HG03064 (cell line): ENCODE measurements around the gene DTNA.

Experiments used
- ATAC-seq: cut with Tn5 transposase; IDR thresholded peaks from one replicate; pipeline ENCODE4 v1.9.1; 2021; ENCODE audit warnings: low read depth; ENCODE audit not compliant: unreplicated experiment

DTNA gene

DNA sequence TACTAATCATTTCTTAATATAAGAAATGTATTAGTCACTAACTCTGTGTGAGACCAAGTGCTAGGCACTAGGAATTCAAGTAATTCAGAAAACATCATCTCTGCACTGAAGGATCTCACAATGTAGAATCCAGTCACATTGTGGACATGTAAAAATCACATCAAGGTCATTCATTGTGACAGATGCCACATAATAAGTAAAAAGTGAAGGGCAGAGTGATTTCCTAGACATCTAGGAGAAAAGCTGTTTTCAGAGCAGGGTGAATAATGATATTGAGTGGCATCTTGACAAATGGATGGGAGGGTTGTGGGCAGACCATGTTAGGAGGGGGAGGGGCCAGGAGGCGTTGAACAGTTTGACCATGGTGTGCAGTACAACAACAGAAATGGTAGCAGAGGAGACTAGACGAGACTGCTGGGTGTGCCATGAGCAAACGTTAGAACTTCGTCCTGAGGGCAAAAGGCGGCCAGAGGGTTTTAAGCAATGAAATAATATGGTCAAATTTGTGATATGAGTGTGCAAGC lies 93.8 kb downstream of the DTNA start:
- ATAC-seq, result no peak

GRCh38 chr18:34805103-34805877 lies 95.2 kb downstream of the DTNA start:
- no peak for ATAC-seq

DNA sequence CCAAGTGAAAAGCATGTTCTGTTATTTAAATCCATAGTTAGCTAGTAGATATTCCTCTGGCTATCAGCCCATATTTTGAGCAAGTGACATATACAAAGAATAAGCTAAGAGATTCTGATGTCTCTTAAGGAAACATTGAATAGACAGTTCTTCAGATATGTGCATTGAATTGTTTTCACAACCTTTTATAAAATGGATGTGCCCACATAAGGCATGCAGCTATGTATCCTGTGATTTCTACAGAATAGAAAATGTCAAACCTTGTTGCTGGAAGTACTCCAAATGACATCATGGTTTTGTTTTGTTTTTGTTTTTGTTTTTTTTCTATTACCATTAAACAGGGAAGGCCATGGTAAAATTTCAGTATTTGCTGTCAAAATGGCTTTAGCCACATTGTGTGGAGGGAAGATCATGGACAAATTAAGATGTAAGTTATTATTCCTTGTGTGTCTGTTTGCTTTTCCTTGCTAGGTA lies 95.8 kb downstream of the DTNA start:
- no peak for ATAC-seq

GRCh38 chr18:34806527-34806926 lies 96.4 kb downstream of the DTNA start:
- no peak for ATAC-seq

DNA sequence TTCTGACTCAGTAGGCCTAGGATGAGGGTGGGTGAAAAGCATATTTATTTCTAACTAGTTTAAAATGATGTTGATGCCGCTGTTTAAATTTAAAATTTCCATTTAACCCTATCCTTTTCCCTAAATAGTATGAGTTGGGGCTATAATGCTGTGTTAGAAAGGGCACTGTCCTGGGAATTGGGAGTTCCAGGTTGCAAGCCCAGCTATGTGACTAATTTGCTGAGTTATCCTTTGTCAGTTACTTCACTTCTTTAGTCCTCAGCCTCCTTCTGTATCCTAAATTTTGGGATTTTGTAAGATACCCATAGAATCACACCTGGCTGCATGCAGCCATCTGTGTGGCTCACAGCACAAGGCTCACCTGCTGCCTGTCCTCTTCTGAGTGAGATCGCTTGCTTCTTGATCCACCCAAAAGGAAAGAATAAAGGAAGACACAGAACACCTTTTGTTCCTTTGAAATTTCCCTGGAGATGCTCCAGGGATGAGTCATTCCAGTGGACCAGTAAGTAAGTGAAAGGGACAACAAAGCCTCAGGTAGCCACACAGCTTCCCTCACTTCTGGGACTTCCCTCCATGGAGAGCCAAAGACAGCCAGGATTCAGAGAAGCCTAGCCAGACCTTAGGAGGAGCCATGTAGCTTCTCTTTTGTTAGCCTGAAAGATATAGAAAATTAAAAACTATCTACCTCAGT lies 97.2 kb downstream of the DTNA start:
- ATAC-seq, result no peak

DNA sequence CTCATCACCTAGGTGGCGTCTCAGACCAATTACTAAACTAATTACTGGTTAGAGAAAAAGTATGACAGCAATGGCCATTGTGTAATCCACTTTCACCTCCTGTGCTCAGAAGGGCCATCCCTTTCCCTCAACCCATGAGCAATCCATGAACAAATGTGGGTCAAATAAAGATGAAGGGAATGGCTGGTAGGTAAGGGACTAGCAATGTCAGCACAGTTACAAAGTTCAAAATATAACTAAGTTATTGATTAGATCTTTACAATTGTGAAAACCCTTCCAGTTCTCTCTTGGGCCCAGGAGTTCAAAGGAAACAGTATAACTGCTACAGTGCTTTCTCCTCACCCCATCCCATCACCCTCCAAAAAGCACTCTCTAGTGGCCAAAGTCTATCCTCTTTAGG lies 98.3 kb downstream of the DTNA start:
- ATAC-seq, result no peak

GRCh38 chr18:34809451-34810072 lies 99.5 kb downstream of the DTNA start:
- ATAC-seq, result no peak

DNA sequence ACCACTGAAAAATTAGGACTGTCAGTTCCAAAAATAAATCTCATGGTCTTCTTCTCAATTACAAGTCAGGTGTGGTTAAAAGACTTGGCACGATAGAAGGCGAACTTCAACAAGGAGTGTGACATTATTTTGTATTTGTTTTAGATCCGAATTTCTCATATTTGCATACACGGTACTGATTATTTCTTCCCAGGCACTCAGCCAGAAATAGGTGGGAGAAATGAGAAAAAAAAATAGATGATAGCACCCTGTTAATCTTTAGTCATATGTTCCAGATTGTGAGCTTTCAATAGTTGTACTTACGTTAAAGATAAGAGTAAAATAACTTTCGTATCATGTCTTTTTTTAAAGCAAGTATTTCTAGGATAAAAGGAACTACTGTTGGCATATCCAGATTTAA lies 106.1 kb downstream of the DTNA start:
- ATAC-seq, result no peak

GRCh38 chr18:34817636-34818035 lies 107.5 kb downstream of the DTNA start:
- ATAC-seq, result no peak

GRCh38 chr18:34818064-34818463 lies 108.0 kb downstream of the DTNA start:
- ATAC-seq, result no peak

DNA sequence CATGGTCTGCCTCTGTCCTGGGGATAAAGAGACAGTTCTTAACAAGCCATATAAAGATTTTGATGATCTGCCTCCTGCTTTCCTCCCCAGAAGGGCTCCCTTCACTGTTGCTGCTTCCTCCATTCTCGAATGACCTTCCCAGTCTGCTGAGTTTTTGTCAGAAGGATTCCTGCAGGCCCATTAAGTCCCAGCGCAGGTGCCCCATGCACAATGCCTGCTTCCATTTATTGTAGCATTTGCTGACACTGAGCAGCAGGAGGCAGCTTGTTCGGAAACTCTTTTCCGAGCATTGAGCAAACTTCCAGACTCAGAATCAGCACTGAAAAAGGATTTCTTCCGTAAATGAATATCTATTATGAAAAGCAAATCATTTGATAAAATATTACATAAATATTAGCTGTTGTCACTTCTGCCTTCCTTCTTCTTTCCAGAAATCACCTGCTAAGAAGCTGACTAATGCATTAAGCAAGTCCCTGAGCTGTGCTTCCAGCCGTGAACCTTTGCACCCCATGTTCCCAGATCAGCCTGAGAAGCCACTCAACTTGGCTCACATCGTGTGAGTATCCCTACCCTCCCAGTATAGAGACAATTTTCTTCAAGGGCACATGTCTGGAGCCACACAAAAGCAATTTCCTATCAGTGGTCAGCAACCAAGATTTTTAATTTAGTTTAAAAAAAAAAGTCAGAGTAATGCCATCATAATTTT lies 110.4 kb downstream of the DTNA start:
- no peak for ATAC-seq

DNA sequence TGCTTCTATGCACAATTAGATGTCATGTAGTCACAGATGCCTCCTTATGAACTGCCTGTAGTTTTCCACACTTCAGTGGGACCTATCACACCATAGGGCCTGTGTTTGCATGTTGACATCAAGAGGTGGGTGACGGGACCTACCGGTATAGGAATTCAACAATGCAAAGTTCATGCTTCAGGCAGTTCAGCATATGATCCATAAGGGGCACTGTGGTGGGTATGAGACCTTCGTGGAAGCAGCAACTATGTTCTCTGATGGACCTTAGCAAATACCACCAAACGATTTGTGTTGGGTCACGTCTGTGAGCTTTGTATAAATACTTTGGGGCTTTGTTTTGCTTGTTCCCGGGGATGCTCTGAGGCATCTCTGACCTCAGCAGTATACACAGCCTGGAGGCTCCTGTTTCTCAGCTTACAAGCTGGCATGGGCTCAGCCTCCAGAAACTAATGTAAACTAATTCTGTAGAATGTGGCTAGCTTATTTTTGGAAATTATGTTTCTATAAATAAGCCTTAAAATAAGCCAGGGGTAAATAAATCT lies 111.6 kb downstream of the DTNA start:
- no peak for ATAC-seq

DNA sequence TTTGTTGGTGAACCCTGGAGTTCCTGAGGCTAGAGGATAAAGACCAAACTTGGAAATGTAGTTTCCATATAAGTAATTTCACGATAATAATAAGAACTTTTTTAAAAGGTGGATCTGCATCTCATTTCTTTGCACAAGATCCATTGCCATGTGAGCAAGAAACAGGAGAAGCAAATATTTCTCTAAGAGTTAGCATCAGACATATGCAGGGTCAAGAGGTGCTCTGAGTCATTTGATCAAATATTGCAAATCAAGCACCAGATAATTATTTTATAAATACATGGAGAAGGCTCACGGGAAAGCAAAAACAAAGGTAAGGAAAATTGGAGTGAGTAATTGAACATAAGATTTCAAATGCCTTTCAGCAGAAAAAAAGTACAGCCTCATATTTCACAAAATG lies 118.0 kb downstream of the DTNA start:
- no peak for ATAC-seq

- ATAC-seq, result no peak
Measured at GRCh38 chr18:34834897-34835296, 124.8 kb downstream of the DTNA start.

GRCh38 chr18:34835466-34835865 lies 125.4 kb downstream of the DTNA start:
- ATAC-seq, result no peak

- no peak for ATAC-seq
Measured at GRCh38 chr18:34837769-34838272, 127.7 kb downstream of the DTNA start.

DNA sequence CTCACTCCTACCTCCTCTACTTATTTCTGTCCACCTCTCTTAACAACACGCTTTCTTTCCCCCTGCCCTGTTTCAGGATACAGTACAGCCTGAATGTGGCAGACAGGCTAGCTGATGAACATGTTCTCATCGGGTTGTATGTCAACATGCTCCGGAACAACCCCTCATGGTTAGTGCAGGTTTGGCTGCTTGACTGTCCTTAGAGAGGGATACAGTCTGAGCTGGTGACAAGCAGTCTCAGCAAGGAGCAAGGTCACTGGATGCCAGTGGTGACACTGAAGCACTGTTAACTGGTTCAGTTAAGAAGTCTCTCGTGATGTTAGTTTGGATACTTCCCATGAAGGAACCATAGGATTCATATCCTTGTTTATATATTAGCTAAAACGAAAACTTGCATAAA lies 128.6 kb downstream of the DTNA start:
- no peak for ATAC-seq

DNA sequence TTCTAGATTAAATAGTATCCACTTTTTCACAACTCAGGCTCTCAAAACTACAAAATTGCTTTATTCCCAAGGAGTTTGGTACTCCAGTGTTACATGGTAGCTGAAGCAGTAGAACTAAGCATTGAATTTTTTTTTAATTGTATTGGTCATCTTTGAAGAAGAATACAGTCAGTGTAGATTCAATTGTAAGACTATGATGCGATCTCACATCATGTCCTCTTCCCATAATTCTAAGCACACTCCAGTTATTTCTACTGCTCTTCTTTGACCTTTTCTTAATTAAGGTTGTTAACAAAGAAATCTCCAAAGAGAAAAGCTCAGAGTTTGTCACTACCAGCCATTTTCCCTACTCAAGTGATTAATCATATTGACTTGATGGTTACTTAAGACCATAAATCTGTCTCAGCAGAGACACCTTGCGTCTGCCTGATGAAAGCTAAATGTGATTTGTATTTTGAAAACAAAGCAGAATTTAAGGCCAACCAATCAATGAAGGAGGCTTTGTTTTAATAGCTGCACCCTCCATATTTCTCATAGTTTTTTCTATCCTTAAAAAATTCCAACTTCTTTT lies 130.2 kb downstream of the DTNA start:
- ATAC-seq, result no peak

GRCh38 chr18:34841891-34842290 lies 131.8 kb downstream of the DTNA start:
- no peak for ATAC-seq

- no peak for ATAC-seq
Measured at GRCh38 chr18:34844072-34844471, 134.0 kb downstream of the DTNA start.
